Gastrocnemius medialis (tissue), 4 donors: ENCODE measurements around the gene STK11IP. TPM values are rescaled to one million over a fixed set of nuclear protein-coding genes. Genes with fewer than 3 reads are reported as not detected.

Experiments used
- ATAC-seq, 2 donors: fragments of 150-250 bp; one replicate each; pipeline ENCODE4 v1.9.1; 2016
- DNase-seq, 2 donors: peaks; one replicate each; pipeline ENCODE4 v3.0.0-alpha.2; 2019
- H3K27ac ChIP-seq, 4 donors: fragments of 200-600 bp; sonication (generic); 1 replicate in 1 of 4; 2 replicates in 3 of 4; pipeline ENCODE4 v1.5.1; 2016 to 2018; ENCODE audit warnings: mild to moderate bottlenecking in 2 of 4, moderate library complexity in 1 of 4
- H3K27me3 ChIP-seq, 3 donors: fragments of 200-600 bp; sonication (generic) in 2 of 3; 1 replicate in 1 of 3; 2 replicates in 2 of 3; pipeline versions ENCODE4 v1.5.1 to v1.6.0; 2016 to 2019; ENCODE audit warnings: mild to moderate bottlenecking in 1 of 3, moderate library complexity in 1 of 3
- H3K36me3 ChIP-seq, 2 donors: fragments of 200-600 bp; sonication (generic) in 1 of 2; one replicate each; pipeline ENCODE4 v1.5.1; 2017 to 2018
- H3K4me1 ChIP-seq, 2 donors: fragments of 200-600 bp; sonication (generic) in 1 of 2; one replicate each; pipeline ENCODE4 v1.5.1; 2016 to 2017; ENCODE audit warnings: mild to moderate bottlenecking in 2 of 2
- H3K4me3 ChIP-seq, 4 donors: fragments of 200-600 bp; sonication (generic) in 3 of 4; 1 replicate in 1 of 4; 2 replicates in 3 of 4; pipeline ENCODE4 v1.5.1; 2016 to 2019; ENCODE audit warnings: mild to moderate bottlenecking in 2 of 4
- H3K9me3 ChIP-seq, 3 donors: fragments of 200-600 bp; sonication (generic) in 2 of 3; 1 replicate in 1 of 3; 2 replicates in 2 of 3; pipeline ENCODE4 v1.5.1; 2016 to 2019
- POLR2A ChIP-seq, 2 donors: fragments of 450-650 bp; IDR thresholded peaks; one replicate each; pipeline ENCODE4 v1.6.1; 2017; ENCODE audit warnings: antibody characterized with exemption in 2 of 2, mild to moderate bottlenecking in 2 of 2, moderate library complexity in 2 of 2
- in situ Hi-C, 4 donors: fragments of 200-750 bp; cut with MboI; loops; one replicate each; pipeline versions ENCODE4 v1.15.0 to v1.8.0; 2017; ENCODE audit warnings: low sequenced_read_pairs in 4 of 4
- intact Hi-C: fragments of 100-400 bp; cut with DNase I; formaldehyde crosslinking; loops from one replicate; pipeline ENCODE4 v1.15.1; 2023; ENCODE audit warnings: low total_unique reads
- total RNA-seq, 4 donors: library from RNA; depleted of rRNA; stranded (reverse); fragments of >200 nt; gene quantifications; one replicate each; pipeline versions ENCODE4 v1.1.0 to v1.2.3, GENCODE V29; 2016
- TF ChIP-seq, protein P1 (sequence below), 5 experiments: fragments of 450-650 bp in 3 of 5; fragments of 200-600 bp in 2 of 5; sonication (generic) in 2 of 5; IDR thresholded peaks in 4 of 5; conservative IDR thresholded peaks in 1 of 5; 1 replicate in 4 of 5; 2 replicates in 1 of 5; pipeline ENCODE4 v1.5.1; 2016 to 2019; ENCODE audit warnings: antibody characterized with exemption in 5 of 5, mild to moderate bottlenecking in 3 of 5, moderate library complexity in 3 of 5

Gene STK11IP
- total RNA-seq, 4 donors from 2014 or later, result 5.4 to 7.5 (median 6.5) TPM

DNA sequence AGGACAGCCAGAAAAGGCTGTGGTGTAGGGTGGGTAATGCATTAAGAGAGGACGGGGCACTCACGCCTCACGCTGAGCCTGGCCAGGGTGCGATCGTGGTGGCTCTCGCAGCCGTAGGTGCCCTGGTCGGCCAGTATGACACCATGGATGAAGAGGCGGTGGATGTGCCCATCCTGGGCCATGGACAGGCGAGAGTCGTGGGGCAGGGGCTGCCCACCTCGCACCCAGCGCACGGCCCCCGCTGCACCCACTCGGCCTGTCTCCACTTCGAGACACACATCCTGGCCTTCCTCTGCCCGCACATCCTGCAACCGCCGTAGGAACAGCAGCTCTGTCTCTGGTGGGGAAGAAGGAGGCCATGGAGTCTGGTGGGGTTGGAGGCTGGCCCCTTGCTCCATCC is 41.7 kb upstream of the STK11IP start:
- ATAC-seq (no peak), DNase-seq (no peak)
- intact Hi-C loops (no loop called here), in situ Hi-C loops (no loop called here)
- TF ChIP-seq POLR2A (IDR thresholded peaks at IDR 0.05), result no peak
- TF ChIP-seq, protein P1, sequence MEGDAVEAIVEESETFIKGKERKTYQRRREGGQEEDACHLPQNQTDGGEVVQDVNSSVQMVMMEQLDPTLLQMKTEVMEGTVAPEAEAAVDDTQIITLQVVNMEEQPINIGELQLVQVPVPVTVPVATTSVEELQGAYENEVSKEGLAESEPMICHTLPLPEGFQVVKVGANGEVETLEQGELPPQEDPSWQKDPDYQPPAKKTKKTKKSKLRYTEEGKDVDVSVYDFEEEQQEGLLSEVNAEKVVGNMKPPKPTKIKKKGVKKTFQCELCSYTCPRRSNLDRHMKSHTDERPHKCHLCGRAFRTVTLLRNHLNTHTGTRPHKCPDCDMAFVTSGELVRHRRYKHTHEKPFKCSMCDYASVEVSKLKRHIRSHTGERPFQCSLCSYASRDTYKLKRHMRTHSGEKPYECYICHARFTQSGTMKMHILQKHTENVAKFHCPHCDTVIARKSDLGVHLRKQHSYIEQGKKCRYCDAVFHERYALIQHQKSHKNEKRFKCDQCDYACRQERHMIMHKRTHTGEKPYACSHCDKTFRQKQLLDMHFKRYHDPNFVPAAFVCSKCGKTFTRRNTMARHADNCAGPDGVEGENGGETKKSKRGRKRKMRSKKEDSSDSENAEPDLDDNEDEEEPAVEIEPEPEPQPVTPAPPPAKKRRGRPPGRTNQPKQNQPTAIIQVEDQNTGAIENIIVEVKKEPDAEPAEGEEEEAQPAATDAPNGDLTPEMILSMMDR (IDR thresholded peaks at IDR 0.05 in 4 of 5, conservative IDR thresholded peaks at IDR 0.05 in 1 of 5), result no peak
- H3K9me3 ChIP-seq, result no peaks in the 10 kb centered on the region
- H3K4me3 ChIP-seq, result no peak overlapping the region
- H3K27me3 ChIP-seq, result no peaks in the 10 kb centered on the region
- H3K27ac ChIP-seq, result no peak overlapping the region
- peaks cover 0 to 9% of the 10 kb centered on the region in 2 donors for H3K36me3 ChIP-seq
- H3K4me1 ChIP-seq, result peaks cover 8 to 17% of the 10 kb centered on the region in 2 donors

- no peak for DNase-seq
- in situ Hi-C loops (no loop called here), intact Hi-C loops (no loop called here)
Measured at GRCh38 chr2:219556413-219556812, 41.2 kb upstream of the STK11IP start.

GRCh38 chr2:219557320-219557719 is 40.3 kb upstream of the STK11IP start:
- peaks cover 5 to 8% of the 10 kb centered on the region in 2 donors for H3K4me1 ChIP-seq
- ATAC-seq (no peak), DNase-seq (no peak)
- in situ Hi-C loops, result no loop called here
- no peak overlapping the region for H3K4me3 ChIP-seq
- H3K27ac ChIP-seq, result no peak overlapping the region
- peaks cover 0 to 20% of the 10 kb centered on the region in 2 donors for H3K36me3 ChIP-seq
- TF ChIP-seq, protein P1 (IDR thresholded peaks at IDR 0.05 in 4 of 5, conservative IDR thresholded peaks at IDR 0.05 in 1 of 5), result no peak
- no peak for TF ChIP-seq POLR2A (IDR thresholded peaks at IDR 0.05)
- H3K27me3 ChIP-seq, result no peaks in the 10 kb centered on the region
- no peaks in the 10 kb centered on the region for H3K9me3 ChIP-seq
- intact Hi-C loops, result no loop called here

More at GRCh38 chr2:219556413-219556812, 41.2 kb upstream of the STK11IP start:
- peaks cover 0 to 11% of the 10 kb centered on the region in 2 donors for H3K36me3 ChIP-seq
- TF ChIP-seq, protein P1 (IDR thresholded peaks at IDR 0.05 in 4 of 5, conservative IDR thresholded peaks at IDR 0.05 in 1 of 5), result no peak
- no peak for TF ChIP-seq POLR2A (IDR thresholded peaks at IDR 0.05)
- no peaks in the 10 kb centered on the region for H3K27me3 ChIP-seq
- peaks cover 8 to 15% of the 10 kb centered on the region in 2 donors for H3K4me1 ChIP-seq
- no peak overlapping the region for H3K4me3 ChIP-seq
- ATAC-seq, result no peak
- H3K9me3 ChIP-seq, result no peaks in the 10 kb centered on the region
- H3K27ac ChIP-seq, result no peak overlapping the region

DNA sequence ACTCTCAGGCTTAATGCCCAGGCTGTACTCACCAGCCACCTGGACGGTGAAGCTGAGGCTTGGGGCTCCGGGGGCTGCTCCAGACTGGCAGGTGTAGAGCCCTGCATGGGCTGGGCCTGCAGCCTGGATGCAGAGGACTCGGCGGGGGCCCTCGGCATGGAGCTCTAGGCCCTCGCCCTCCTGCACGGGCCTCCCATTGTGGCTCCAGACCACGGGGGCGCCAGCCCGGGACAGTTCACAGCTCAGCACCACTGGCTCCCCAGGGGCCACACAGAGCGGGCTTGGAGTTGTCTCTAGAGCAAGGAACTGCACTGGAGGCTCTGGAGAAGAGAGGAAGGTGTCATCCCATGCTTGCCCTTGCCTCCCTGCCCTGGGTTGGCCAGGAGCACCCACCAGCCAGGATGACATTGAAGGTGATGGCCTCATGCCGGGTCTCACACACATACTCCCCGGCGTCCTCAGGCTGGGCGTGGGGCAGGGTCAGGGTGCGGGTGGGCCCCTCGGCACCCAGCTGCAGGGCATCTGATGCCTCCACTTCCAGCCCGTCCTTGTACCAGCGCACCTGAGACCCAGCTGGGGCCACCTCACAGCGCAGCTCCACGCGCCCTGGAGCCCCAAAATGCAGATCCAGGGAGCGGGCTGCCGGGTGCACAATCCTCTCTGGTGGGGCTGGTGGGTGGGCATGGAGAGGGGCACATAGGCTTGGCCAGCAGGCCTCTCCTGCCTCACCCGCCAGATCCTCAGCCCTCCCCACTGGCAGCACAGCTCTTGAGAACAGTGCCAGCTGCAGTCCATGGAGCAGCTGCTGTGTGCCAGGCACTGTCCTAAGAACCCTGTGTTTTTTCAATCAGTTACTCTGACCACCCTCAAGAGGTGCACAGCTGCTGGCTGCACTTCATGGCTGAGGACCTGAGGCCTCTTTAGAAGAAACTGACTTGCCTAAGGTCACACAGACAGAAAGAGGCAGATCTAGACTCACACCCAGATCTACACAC is 39.6 kb upstream of the STK11IP start:
- Histone ChIP-seq H3K27ac (no peak overlapping the region), H3K9me3 (no peaks in the 10 kb centered on the region), H3K4me1 (peaks cover under 1 to 2% of the 10 kb centered on the region in 2 donors), H3K36me3 (peaks cover 0 to 28% of the 10 kb centered on the region in 2 donors), H3K4me3 (no peak overlapping the region), H3K27me3 (no peaks in the 10 kb centered on the region)
- ATAC-seq, result no peak
- no peak for DNase-seq
- in situ Hi-C loops, result no loop called here
- no peak for TF ChIP-seq POLR2A (IDR thresholded peaks at IDR 0.05)
- TF ChIP-seq, protein P1 (IDR thresholded peaks at IDR 0.05 in 4 of 5, conservative IDR thresholded peaks at IDR 0.05 in 1 of 5), result no peak
- intact Hi-C loops, result no loop called here
